ENCODE results near the gene BRD9. TPM values are rescaled to one million over a fixed set of nuclear protein-coding genes. Genes with fewer than 3 reads are reported as not detected.
"Not testable (repeated sequence)": the region's sequence is repeated elsewhere in the genome, so short reads cannot be mapped to it uniquely, and the experiment has no call there.

Gene BRD9
- total RNA-seq, 1 donor from 2014 or later, result 23.6 TPM

- Histone ChIP-seq H3K27me3 (ENCODE audit: low read depth) (peaks cover 1% of the 10 kb centered on the region), H3K9me3 (replicated peaks) (no peaks in the 10 kb centered on the region), H3K27ac (replicated peaks) (no peak overlapping the region), H3K36me3 (no peaks in the 10 kb centered on the region), H3K4me3 (no peak overlapping the region), H3K4me1 (no peaks in the 10 kb centered on the region)
- intact Hi-C loops (cut with micrococcal nuclease), result no loop called here
- TF ChIP-seq CTCF (IDR thresholded peaks at IDR 0.05; ENCODE audit: borderline replicate concordance), result no peak
- DNase-seq, result peak; percentile 8
Observed at GRCh38 chr5:855771-856530, 36.6 kb downstream of the BRD9 start.

- Histone ChIP-seq H3K36me3 (no peaks in the 10 kb centered on the region), H3K4me1 (peaks cover 1% of the 10 kb centered on the region), H3K9me3 (replicated peaks) (no peaks in the 10 kb centered on the region), H3K4me3 (no peak overlapping the region), H3K27me3 (ENCODE audit: low read depth) (peaks cover 9% of the 10 kb centered on the region), H3K27ac (replicated peaks) (no peak overlapping the region)
- intact Hi-C loops (cut with micrococcal nuclease), result no loop called here
- no peak for TF ChIP-seq CTCF (IDR thresholded peaks at IDR 0.05; ENCODE audit: borderline replicate concordance)
- no peak for DNase-seq
Observed at GRCh38 chr5:854966-855743, 37.4 kb downstream of the BRD9 start.

- peaks cover 10% of the 10 kb centered on the region for H3K4me1 ChIP-seq
- H3K4me3 ChIP-seq, result no peak overlapping the region
- intact Hi-C loops (cut with micrococcal nuclease), result no loop called here
- TF ChIP-seq CTCF (IDR thresholded peaks at IDR 0.05; ENCODE audit: borderline replicate concordance), result no peak
- DNase-seq, result no peak
- no peaks in the 10 kb centered on the region for H3K36me3 ChIP-seq
- no peak overlapping the region for H3K27ac ChIP-seq (replicated peaks)
- peaks cover 16% of the 10 kb centered on the region for H3K27me3 ChIP-seq (ENCODE audit: low read depth)
- H3K9me3 ChIP-seq (replicated peaks), result no peaks in the 10 kb centered on the region
Observed at GRCh38 chr5:854217-854616, 38.4 kb downstream of the BRD9 start.

GRCh38 chr5:853416-854090 is 39.0 kb downstream of the BRD9 start:
- intact Hi-C loops (cut with micrococcal nuclease); H3K27ac ChIP-seq (replicated peaks); H3K4me3 ChIP-seq; H3K9me3 ChIP-seq (replicated peaks); H3K36me3 ChIP-seq: not testable (repeated sequence)
- peak; percentile 10 for DNase-seq
- peaks cover 16% of the 10 kb centered on the region for H3K27me3 ChIP-seq (ENCODE audit: low read depth)
- peaks cover 10% of the 10 kb centered on the region for H3K4me1 ChIP-seq

- intact Hi-C loops (cut with micrococcal nuclease), result no loop called here
- no peak overlapping the region for H3K4me3 ChIP-seq
- peaks cover 16% of the 10 kb centered on the region for H3K27me3 ChIP-seq (ENCODE audit: low read depth)
- peaks cover 10% of the 10 kb centered on the region for H3K4me1 ChIP-seq
- H3K27ac ChIP-seq (replicated peaks), result no peak overlapping the region
- no peak for DNase-seq
- no peaks in the 10 kb centered on the region for H3K36me3 ChIP-seq
- H3K9me3 ChIP-seq (replicated peaks), result no peaks in the 10 kb centered on the region
- no peak for TF ChIP-seq CTCF (IDR thresholded peaks at IDR 0.05; ENCODE audit: borderline replicate concordance)
Observed at GRCh38 chr5:852431-853401, 39.9 kb downstream of the BRD9 start.

Data from left ventricle myocardium inferior (tissue), 1 donor.